Karpas-422 (cell line): ENCODE measurements around the gene TECPR2. TPM values are rescaled to one million over a fixed set of nuclear protein-coding genes. Genes with fewer than 3 reads are reported as not detected.

ENCODE experiments used
- DNase-seq: peaks from one replicate; pipeline ENCODE4 v3.0.0-alpha.2; 2015
- H2AFZ ChIP-seq: fragments of 200-600 bp; sonication (generic); 2 replicates; pipeline ENCODE4 v1.6.1; 2014; ENCODE audit warnings: antibody characterized with exemption, low read length, mixed read lengths
- H3K27ac ChIP-seq: fragments of 200-600 bp; sonication (generic); 2 replicates; pipeline ENCODE4 v1.5.1; 2014; ENCODE audit warnings: mild to moderate bottlenecking, low read length, moderate library complexity
- H3K27me3 ChIP-seq: fragments of 200-600 bp; sonication (generic); 2 replicates; pipeline ENCODE4 v1.6.1; 2014; ENCODE audit warnings: low read length, mixed read lengths
- H3K36me3 ChIP-seq: fragments of 200-600 bp; sonication (generic); 2 replicates; pipeline ENCODE4 v1.6.1; 2014; ENCODE audit warnings: low read length, mixed read lengths; ENCODE audit not compliant: insufficient read depth
- H3K4me1 ChIP-seq: fragments of 200-600 bp; sonication (generic); 2 replicates; pipeline ENCODE4 v1.6.1; 2014; ENCODE audit warnings: mild to moderate bottlenecking, low read length, mixed read lengths
- H3K4me2 ChIP-seq: fragments of 200-600 bp; sonication (generic); 2 replicates; pipeline ENCODE4 v1.6.1; 2014; ENCODE audit warnings: low read length, low read depth, mild to moderate bottlenecking; ENCODE audit not compliant: poor library complexity, severe bottlenecking
- H3K4me3 ChIP-seq: fragments of 200-600 bp; sonication (generic); 2 replicates; pipeline ENCODE4 v1.5.1; 2014; ENCODE audit warnings: mild to moderate bottlenecking, antibody characterized with exemption, low read length, mixed read lengths
- H3K79me2 ChIP-seq: fragments of 200-600 bp; sonication (generic); 2 replicates; pipeline ENCODE4 v1.6.1; 2014; ENCODE audit warnings: mild to moderate bottlenecking, low read length, mixed read lengths
- H3K9ac ChIP-seq: fragments of 200-600 bp; sonication (generic); 2 replicates; pipeline ENCODE4 v1.6.0; 2014; ENCODE audit warnings: low read length
- H3K9me2 ChIP-seq: fragments of 200-600 bp; sonication (generic), shearing (Covaris generic); replicated peaks from 2 replicates; pipeline ENCODE4 v1.6.0; 2014; ENCODE audit warnings: mild to moderate bottlenecking, low read length, moderate library complexity; ENCODE audit not compliant: insufficient read depth
- H3K9me3 ChIP-seq: fragments of 300-700, 200-600 bp; sonication (generic); 2 replicates; pipeline ENCODE4 v1.6.1; 2014; ENCODE audit warnings: low read length, mixed read lengths
- H4K20me1 ChIP-seq: fragments of 200-600 bp; sonication (generic); 2 replicates; pipeline ENCODE4 v1.6.1; 2014; ENCODE audit warnings: mild to moderate bottlenecking, antibody characterized with exemption, low read length, low read depth; ENCODE audit not compliant: insufficient read depth
- total RNA-seq: library from RNA; depleted of rRNA; stranded (reverse); fragments of >200 nt; shearing (Covaris generic); gene quantifications from 2 replicates; pipeline ENCODE4 v1.2.3, GENCODE V29; 2014; ENCODE audit warnings: low replicate concordance

Gene TECPR2
- total RNA-seq, 1 experiment from 2014 or later = 10.3 TPM

GRCh38 chr14:102392506-102392905 is 29.8 kb downstream of the TECPR2 start:
- Histone ChIP-seq H3K9me2 (no peaks in the 10 kb centered on the region), H3K36me3 (no peaks in the 10 kb centered on the region)

GRCh38 chr14:102394717-102395375 is 32.1 kb downstream of the TECPR2 start:
- DNase-seq = no peak
- H4K20me1 ChIP-seq = no peaks in the 10 kb centered on the region
- no peak overlapping the region for H2AFZ ChIP-seq
- H3K27me3 ChIP-seq = no peaks in the 10 kb centered on the region
- no peak overlapping the region for H3K4me2 ChIP-seq
- peaks cover 9% of the 10 kb centered on the region for H3K9me3 ChIP-seq
- H3K9me2 ChIP-seq = no peaks in the 10 kb centered on the region
- H3K4me3 ChIP-seq = no peak overlapping the region
- H3K4me1 ChIP-seq = no peaks in the 10 kb centered on the region
- no peaks in the 10 kb centered on the region for H3K36me3 ChIP-seq
- no peak overlapping the region for H3K9ac ChIP-seq
- no peaks in the 10 kb centered on the region for H3K79me2 ChIP-seq
- no peak overlapping the region for H3K27ac ChIP-seq

More at GRCh38 chr14:102392506-102392905, 29.8 kb downstream of the TECPR2 start:
- no peaks in the 10 kb centered on the region for H3K4me1 ChIP-seq
- H3K79me2 ChIP-seq = no peaks in the 10 kb centered on the region
- H3K4me3 ChIP-seq = no peak overlapping the region
- H3K4me2 ChIP-seq = no peak overlapping the region
- no peak overlapping the region for H3K27ac ChIP-seq
- no peak for DNase-seq
- no peak overlapping the region for H2AFZ ChIP-seq
- H4K20me1 ChIP-seq = no peaks in the 10 kb centered on the region; the same call in 1 of the 2 replicates
- no peak overlapping the region for H3K9ac ChIP-seq
- no peaks in the 10 kb centered on the region for H3K9me3 ChIP-seq
- no peaks in the 10 kb centered on the region for H3K27me3 ChIP-seq

GRCh38 chr14:102396521-102396920 is 33.8 kb downstream of the TECPR2 start:
- Histone ChIP-seq H4K20me1 (no peaks in the 10 kb centered on the region), H3K9me3 (peaks cover 15% of the 10 kb centered on the region), H3K4me1 (no peaks in the 10 kb centered on the region), H3K4me3 (no peak overlapping the region), H3K79me2 (no peaks in the 10 kb centered on the region), H2AFZ (no peak overlapping the region), H3K36me3 (no peaks in the 10 kb centered on the region), H3K9me2 (no peaks in the 10 kb centered on the region), H3K4me2 (no peak overlapping the region), H3K9ac (no peak overlapping the region), H3K27me3 (no peaks in the 10 kb centered on the region), H3K27ac (no peak overlapping the region)
- DNase-seq = no peak

DNA sequence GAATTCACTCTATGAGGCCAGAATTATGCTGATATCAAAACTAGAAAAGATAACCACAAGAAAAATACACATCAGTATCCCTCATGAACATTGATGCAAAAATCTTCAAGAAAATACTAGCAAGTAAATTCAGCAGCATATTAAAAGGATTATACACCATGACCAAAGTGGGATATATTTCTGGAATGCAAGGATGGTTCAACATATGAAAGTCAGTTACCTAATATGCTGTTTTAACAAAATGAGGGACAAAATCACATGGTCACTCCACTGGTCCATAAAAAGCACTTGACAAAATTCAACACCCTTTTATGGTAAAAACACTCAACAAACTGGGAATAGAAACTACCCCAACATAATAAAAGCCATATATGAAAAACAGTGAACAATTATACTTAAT is 40.3 kb downstream of the TECPR2 start:
- H3K79me2 ChIP-seq = no peaks in the 10 kb centered on the region
- H3K4me1 ChIP-seq = no peaks in the 10 kb centered on the region
- H3K36me3 ChIP-seq = no peaks in the 10 kb centered on the region
- H3K4me2 ChIP-seq = no peak overlapping the region
- DNase-seq = no peak
- no peak overlapping the region for H3K27ac ChIP-seq
- peaks cover 32% of the 10 kb centered on the region for H3K9me3 ChIP-seq
- no peaks in the 10 kb centered on the region for H4K20me1 ChIP-seq
- no peak overlapping the region for H3K4me3 ChIP-seq
- H2AFZ ChIP-seq = no peak overlapping the region
- H3K27me3 ChIP-seq = no peaks in the 10 kb centered on the region
- no peaks in the 10 kb centered on the region for H3K9me2 ChIP-seq
- no peak overlapping the region for H3K9ac ChIP-seq

GRCh38 chr14:102407258-102407657 is 44.5 kb downstream of the TECPR2 start:
- Histone ChIP-seq H3K27me3 (no peaks in the 10 kb centered on the region), H3K4me3 (no peak overlapping the region), H3K36me3 (no peaks in the 10 kb centered on the region), H3K4me1 (no peaks in the 10 kb centered on the region), H3K9ac (no peak overlapping the region), H2AFZ (no peak overlapping the region), H3K9me2 (no peaks in the 10 kb centered on the region), H3K9me3 (peaks cover 13% of the 10 kb centered on the region), H4K20me1 (no peaks in the 10 kb centered on the region), H3K27ac (no peak overlapping the region), H3K79me2 (no peaks in the 10 kb centered on the region), H3K4me2 (no peak overlapping the region)
- no peak for DNase-seq

- H3K27me3 ChIP-seq = no peaks in the 10 kb centered on the region
- H3K4me3 ChIP-seq = no peak overlapping the region
- no peaks in the 10 kb centered on the region for H3K9me2 ChIP-seq
- no peaks in the 10 kb centered on the region for H4K20me1 ChIP-seq
- H3K79me2 ChIP-seq = no peaks in the 10 kb centered on the region
- H3K9me3 ChIP-seq = no peaks in the 10 kb centered on the region
- no peak overlapping the region for H2AFZ ChIP-seq
- no peak overlapping the region for H3K4me2 ChIP-seq
- no peak overlapping the region for H3K9ac ChIP-seq
- H3K27ac ChIP-seq = no peak overlapping the region
- no peak for DNase-seq
- H3K4me1 ChIP-seq = no peaks in the 10 kb centered on the region
- no peaks in the 10 kb centered on the region for H3K36me3 ChIP-seq
Measured at GRCh38 chr14:102408724-102409123, 46.0 kb downstream of the TECPR2 start.

DNA sequence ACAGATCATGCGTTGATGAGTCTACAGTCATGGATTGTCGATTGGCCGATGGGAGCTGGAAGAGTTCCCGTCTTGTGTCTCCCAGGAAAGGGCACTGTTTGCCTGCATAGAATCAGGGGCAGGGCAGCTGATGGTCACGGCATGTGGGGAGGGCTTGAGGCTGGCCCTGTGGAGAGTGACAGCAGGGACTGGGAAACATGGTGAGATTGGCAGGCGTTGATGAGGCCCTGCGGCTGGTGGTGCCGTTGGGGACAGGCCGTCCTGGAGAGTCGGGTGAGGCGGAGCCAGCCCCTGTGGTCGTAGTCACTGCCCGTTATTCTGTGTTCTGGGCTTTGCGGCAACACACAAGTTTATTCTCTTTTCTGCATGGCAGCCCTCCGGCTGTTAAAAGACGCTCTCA is 52.9 kb downstream of the TECPR2 start:
- Histone ChIP-seq H3K9me3 (no peaks in the 10 kb centered on the region), H3K4me1 (no peaks in the 10 kb centered on the region), H3K36me3 (no peaks in the 10 kb centered on the region), H2AFZ (no peak overlapping the region), H3K4me2 (no peak overlapping the region), H4K20me1 (no peaks in the 10 kb centered on the region), H3K27me3 (no peaks in the 10 kb centered on the region), H3K79me2 (no peaks in the 10 kb centered on the region), H3K27ac (no peak overlapping the region), H3K9me2 (no peaks in the 10 kb centered on the region), H3K9ac (no peak overlapping the region), H3K4me3 (no peak overlapping the region)
- no peak for DNase-seq

- no peak overlapping the region for H3K27ac ChIP-seq
- H3K79me2 ChIP-seq = no peaks in the 10 kb centered on the region
- H3K9me3 ChIP-seq = no peaks in the 10 kb centered on the region
- no peak overlapping the region for H3K4me3 ChIP-seq
- no peaks in the 10 kb centered on the region for H3K4me1 ChIP-seq
- no peaks in the 10 kb centered on the region for H3K27me3 ChIP-seq
- no peak overlapping the region for H3K4me2 ChIP-seq
- no peak overlapping the region for H3K9ac ChIP-seq
- DNase-seq = no peak
- no peaks in the 10 kb centered on the region for H4K20me1 ChIP-seq
- no peaks in the 10 kb centered on the region for H3K9me2 ChIP-seq
- no peaks in the 10 kb centered on the region for H3K36me3 ChIP-seq
- no peak overlapping the region for H2AFZ ChIP-seq
Measured at GRCh38 chr14:102417001-102417431, 54.3 kb downstream of the TECPR2 start.
